ENCODE measurements around the gene LTA. TPM values are rescaled to one million over a fixed set of nuclear protein-coding genes. Genes with fewer than 3 reads are reported as not detected.

Gene LTA
- total and polyA plus RNA-seq, 2 donors (not counting 3 experiments of a cell fraction or from before 2014, with no cell fraction given), result 0.46 TPM; not detected in 1

DNA sequence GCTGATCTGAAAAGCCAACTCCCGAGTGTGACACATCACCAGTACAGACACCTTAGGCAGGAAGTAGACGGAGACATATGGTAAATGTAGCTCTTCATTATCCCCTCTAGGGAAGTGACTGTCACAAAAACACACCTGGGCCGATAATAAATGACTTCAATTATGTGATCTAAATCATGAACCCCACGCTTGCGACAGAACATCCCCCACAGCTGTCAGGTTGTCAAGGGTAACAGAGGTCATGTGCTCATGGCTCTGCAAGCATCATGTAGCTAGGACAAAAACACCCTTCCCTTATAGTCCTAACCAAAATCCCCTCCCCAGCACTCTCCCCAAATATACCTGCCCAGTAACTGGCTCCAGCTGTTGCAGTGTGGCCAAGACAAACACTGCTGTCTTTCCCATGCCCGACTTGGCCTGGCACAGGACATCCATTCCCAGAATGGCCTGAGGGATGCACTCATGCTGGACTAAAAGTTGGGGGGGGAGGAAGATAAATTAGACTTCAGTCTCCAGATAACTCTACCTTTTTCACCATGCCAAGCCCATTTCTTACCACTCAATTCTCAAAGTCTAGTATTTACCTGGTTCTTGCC, 33.2 kb upstream of the LTA start:
- peaks cover 27% of the 10 kb centered on the region for H3K4me1 ChIP-seq (ENCODE audit: control insufficient read depth, extremely low read depth, insufficient read depth, low read length)
- H3K9ac ChIP-seq (replicated peaks; ENCODE audit: extremely low read depth, insufficient read depth, low read length), result no peak overlapping the region
- CTCF ChIA-PET, result interaction anchor here (1.8 to 2.0 kb wide), 2 partner anchors 44 to 46 kb away, joined by 8 read pairs; no protein-coding TSS in a partner anchor
- dilution Hi-C loops (cut with MboI; ENCODE audit: extremely low pct_ligation_motif_present, low sequenced_read_pairs), result no loop called here
- no peak overlapping the region for H3K27ac ChIP-seq (ENCODE audit: insufficient read depth, low read depth, low read length)
- no peaks in the 10 kb centered on the region for H3K27me3 ChIP-seq (ENCODE audit: control insufficient read depth in 2 of 2, insufficient read depth in 2 of 2, low read length in 2 of 2)
- BruUV-seq (replicated peaks), result no TSS peak
- FAIRE-seq (no peak), DNase-seq (ENCODE audit: low read depth, low spot score) (no peak)
- intact Hi-C loops (cut with micrococcal nuclease), result no loop called here
- H3K9me1 ChIP-seq (replicated peaks; ENCODE audit: control insufficient read depth, extremely low read depth, insufficient read depth, low read length), result no peaks in the 10 kb centered on the region
- peaks cover 34 to 52% of the 10 kb centered on the region in 2 experiments for H3K36me3 ChIP-seq (ENCODE audit: control insufficient read depth in 2 of 2, extremely low read depth in 1 of 2, insufficient read depth in 2 of 2, low read length in 2 of 2)
- peak overlapping the region; percentile 92 for H3K4me2 ChIP-seq (ENCODE audit: insufficient read depth, low read length)
- H4K20me1 ChIP-seq (replicated peaks; ENCODE audit: control insufficient read depth, extremely low read depth, insufficient read depth, low read length), result peaks cover 7% of the 10 kb centered on the region
- no peak overlapping the region for H2AFZ ChIP-seq (ENCODE audit: low read depth, low read length)
- TF ChIP-seq POLR2AphosphoS5 (IDR thresholded peaks at IDR 0.05; ENCODE audit: insufficient read depth, low read depth, low read length) (no peak), FOS (IDR thresholded peaks at IDR 0.05; ENCODE audit: borderline replicate concordance, insufficient read depth, low read length) (no peak), POLR2A (IDR thresholded peaks at IDR 0.05; ENCODE audit: low read depth, low read length) (no peak), MYC (IDR thresholded peaks at IDR 0.05; ENCODE audit: low read depth, low read length) (no peak), EZH2 (IDR thresholded peaks at IDR 0.05; ENCODE audit: borderline replicate concordance, low read depth, low read length, severe bottlenecking) (no peak), JUN (IDR thresholded peaks at IDR 0.05; ENCODE audit: borderline replicate concordance, insufficient read depth, insufficient read length, low read depth) (no peak), GATA2 (IDR thresholded peaks at IDR 0.05; ENCODE audit: insufficient read depth, insufficient read length, low read depth, low read length) (no peak), CTCF (IDR thresholded peaks at IDR 0.05; ENCODE audit: extremely low read depth in 1 of 2, insufficient read depth in 1 of 2, low read depth in 1 of 2, low read length in 2 of 2) (no peak)
- TF ChIP-seq, protein P1, sequence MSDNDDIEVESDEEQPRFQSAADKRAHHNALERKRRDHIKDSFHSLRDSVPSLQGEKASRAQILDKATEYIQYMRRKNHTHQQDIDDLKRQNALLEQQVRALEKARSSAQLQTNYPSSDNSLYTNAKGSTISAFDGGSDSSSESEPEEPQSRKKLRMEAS (IDR thresholded peaks at IDR 0.05; ENCODE audit: insufficient read depth, insufficient read length), result no peak
- H3K79me2 ChIP-seq (ENCODE audit: control insufficient read depth, insufficient read depth, low read length), result peaks cover 75% of the 10 kb centered on the region
- H3K4me3 ChIP-seq (replicated peaks in 1 of 3; ENCODE audit: insufficient read depth in 1 of 3, low read depth in 1 of 3, low read length in 3 of 3), result no peak overlapping the region
- POLR2A ChIA-PET, result no interaction called here
- no peaks in the 10 kb centered on the region for H3K9me3 ChIP-seq (replicated peaks; ENCODE audit: control insufficient read depth, insufficient read depth, low read length)
